DOHH2 (cell line): ENCODE measurements around the gene BHLHA9.

Experiments used
- EZH2phosphoT487 ChIP-seq: fragments of 200-600 bp; sonication (generic); IDR thresholded peaks from 2 replicates; pipeline ENCODE4 v1.6.1; 2017; ENCODE audit warnings: borderline replicate concordance, mild to moderate bottlenecking, antibody characterized with exemption, low read length, moderate library complexity, mixed read lengths
- TF ChIP-seq, protein P1 (sequence below): fragments of 200-600 bp; sonication (generic); IDR thresholded peaks from one replicate; pipeline ENCODE4 v1.5.1; 2014; ENCODE audit warnings: antibody characterized with exemption, mild to moderate bottlenecking, low read depth, low read length; ENCODE audit not compliant: poor library complexity, severe bottlenecking

DNA sequence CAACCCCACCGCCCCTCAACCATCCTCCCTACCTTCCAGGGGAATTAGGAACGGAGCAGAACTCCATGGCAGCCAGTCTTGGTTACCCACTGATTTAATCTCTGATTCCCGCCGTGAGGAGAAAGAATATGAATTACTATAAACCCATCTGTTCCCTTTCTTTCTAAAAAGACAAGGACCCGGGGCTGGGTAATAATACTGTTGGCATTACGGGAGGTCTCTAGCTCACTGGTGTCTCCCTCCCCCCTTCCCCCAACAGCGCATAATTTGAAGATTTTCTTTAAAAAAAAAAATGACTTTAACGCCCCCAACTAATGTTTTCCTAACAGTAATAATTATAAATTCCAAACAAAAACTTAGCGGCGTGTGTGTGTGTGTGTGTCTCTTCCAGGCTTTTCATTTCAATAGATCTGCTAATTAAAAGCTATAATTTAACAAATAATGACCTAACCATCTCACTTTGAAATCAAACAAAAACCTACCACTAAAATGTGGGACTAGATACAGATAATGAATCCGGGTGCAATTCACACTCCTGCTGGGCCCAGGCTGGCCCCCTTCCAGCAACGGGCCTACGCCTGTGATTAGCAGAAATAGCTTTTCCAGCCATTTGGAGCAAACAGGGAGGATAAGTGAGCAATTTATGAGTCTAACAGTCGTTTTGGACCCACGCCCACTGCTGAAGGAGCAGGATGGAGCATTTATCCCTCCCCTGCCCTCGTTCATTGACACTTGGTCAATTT, 18.2 kb upstream of the BHLHA9 start:
- TF ChIP-seq, protein P1, sequence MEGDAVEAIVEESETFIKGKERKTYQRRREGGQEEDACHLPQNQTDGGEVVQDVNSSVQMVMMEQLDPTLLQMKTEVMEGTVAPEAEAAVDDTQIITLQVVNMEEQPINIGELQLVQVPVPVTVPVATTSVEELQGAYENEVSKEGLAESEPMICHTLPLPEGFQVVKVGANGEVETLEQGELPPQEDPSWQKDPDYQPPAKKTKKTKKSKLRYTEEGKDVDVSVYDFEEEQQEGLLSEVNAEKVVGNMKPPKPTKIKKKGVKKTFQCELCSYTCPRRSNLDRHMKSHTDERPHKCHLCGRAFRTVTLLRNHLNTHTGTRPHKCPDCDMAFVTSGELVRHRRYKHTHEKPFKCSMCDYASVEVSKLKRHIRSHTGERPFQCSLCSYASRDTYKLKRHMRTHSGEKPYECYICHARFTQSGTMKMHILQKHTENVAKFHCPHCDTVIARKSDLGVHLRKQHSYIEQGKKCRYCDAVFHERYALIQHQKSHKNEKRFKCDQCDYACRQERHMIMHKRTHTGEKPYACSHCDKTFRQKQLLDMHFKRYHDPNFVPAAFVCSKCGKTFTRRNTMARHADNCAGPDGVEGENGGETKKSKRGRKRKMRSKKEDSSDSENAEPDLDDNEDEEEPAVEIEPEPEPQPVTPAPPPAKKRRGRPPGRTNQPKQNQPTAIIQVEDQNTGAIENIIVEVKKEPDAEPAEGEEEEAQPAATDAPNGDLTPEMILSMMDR, result no peak
- TF ChIP-seq EZH2phosphoT487, result no peak
